Ectodermal cell (in vitro differentiated cells): ENCODE data around the gene FXYD3.
"Not testable (repeated sequence)": the region's sequence is repeated elsewhere in the genome, so short reads cannot be mapped to it uniquely, and the experiment has no call there.

Experiments used
- H3K27ac ChIP-seq: 2 replicates; pipeline ENCODE4 v1.7.0; 2013; ENCODE audit warnings: mild to moderate bottlenecking, low read depth, low read length; ENCODE audit not compliant: insufficient read depth, poor library complexity, severe bottlenecking
- H3K27me3 ChIP-seq: 2 replicates; pipeline ENCODE4 v1.7.0; 2013; ENCODE audit warnings: mild to moderate bottlenecking, low read length; ENCODE audit not compliant: insufficient read depth, control insufficient read depth, poor library complexity, severe bottlenecking
- H3K36me3 ChIP-seq: one replicate; pipeline ENCODE4 v1.7.0; 2013; ENCODE audit warnings: low read length; ENCODE audit not compliant: control insufficient read depth, insufficient read depth
- H3K4me1 ChIP-seq: one replicate; pipeline ENCODE4 v1.7.0; 2013; ENCODE audit warnings: low read length; ENCODE audit not compliant: control insufficient read depth, insufficient read depth
- H3K4me3 ChIP-seq: 2 replicates; pipeline ENCODE4 v1.7.0; 2013; ENCODE audit warnings: low read depth, low read length, control low read depth; ENCODE audit not compliant: insufficient read depth
- H3K9me3 ChIP-seq: 2 replicates; pipeline ENCODE4 v1.7.0; 2013; ENCODE audit warnings: mild to moderate bottlenecking, low read length, moderate library complexity; ENCODE audit not compliant: control insufficient read depth
- WGBS, 2 experiments: methylation state at CpG; one replicate each; pipeline ENCODE4 v1.1.7; 2013; ENCODE audit warnings: missing lambda C conversion rate in 2 of 2; 5-methylcytosine and 5-hydroxymethylcytosine counted together

The FXYD3 gene

GRCh38 chr19:35098413-35099049 is 17.1 kb upstream of the FXYD3 start:
- Histone ChIP-seq H3K4me1 (no peaks in the 10 kb centered on the region), H3K27me3 (no peaks in the 10 kb centered on the region), H3K36me3 (no peaks in the 10 kb centered on the region), H3K4me3 (no peak overlapping the region), H3K9me3 (no peaks in the 10 kb centered on the region), H3K27ac (no peak overlapping the region)
- 92 to 93% methylated on average over 29 of the region's 29 CpGs for WGBS, 2 experiments

GRCh38 chr19:35099155-35099896 is 16.3 kb upstream of the FXYD3 start:
- no peak overlapping the region for H3K27ac ChIP-seq
- H3K4me1 ChIP-seq, result no peaks in the 10 kb centered on the region
- H3K4me3 ChIP-seq, result no peak overlapping the region
- no peaks in the 10 kb centered on the region for H3K27me3 ChIP-seq
- WGBS, 2 experiments, result 90 to 92% methylated on average over 21 of the region's 21 CpGs
- no peaks in the 10 kb centered on the region for H3K9me3 ChIP-seq
- H3K36me3 ChIP-seq, result no peaks in the 10 kb centered on the region

GRCh38 chr19:35099897-35100275 is 15.7 kb upstream of the FXYD3 start:
- Histone ChIP-seq H3K4me1 (no peaks in the 10 kb centered on the region), H3K27ac (no peak overlapping the region), H3K27me3 (no peaks in the 10 kb centered on the region), H3K4me3 (no peak overlapping the region), H3K36me3 (no peaks in the 10 kb centered on the region), H3K9me3 (no peaks in the 10 kb centered on the region)
- WGBS, 2 experiments, result 93 to 95% methylated on average over 13 of the region's 13 CpGs

GRCh38 chr19:35100588-35101533 is 14.8 kb upstream of the FXYD3 start:
- WGBS, 2 experiments, result 82 to 87% methylated on average over 16 of the region's 16 CpGs
- no peak overlapping the region for H3K4me3 ChIP-seq
- H3K27ac ChIP-seq, result no peak overlapping the region

GRCh38 chr19:35101949-35102348 is 13.7 kb upstream of the FXYD3 start:
- H3K4me1 ChIP-seq, H3K4me3 ChIP-seq, H3K36me3 ChIP-seq, H3K27ac ChIP-seq, H3K27me3 ChIP-seq, H3K9me3 ChIP-seq: not testable (repeated sequence)
- WGBS, 2 experiments, result 93 to 96% methylated on average over 10 of the region's 10 CpGs

More at GRCh38 chr19:35100588-35101533, 14.8 kb upstream of the FXYD3 start:
- Histone ChIP-seq H3K36me3 (no peaks in the 10 kb centered on the region), H3K4me1 (no peaks in the 10 kb centered on the region), H3K9me3 (no peaks in the 10 kb centered on the region), H3K27me3 (no peaks in the 10 kb centered on the region)

GRCh38 chr19:35103614-35104013 is 12.0 kb upstream of the FXYD3 start:
- H3K36me3 ChIP-seq, H3K27ac ChIP-seq, H3K27me3 ChIP-seq, H3K9me3 ChIP-seq, H3K4me3 ChIP-seq, H3K4me1 ChIP-seq: not testable (repeated sequence)
- 87 to 89% methylated on average over 10 of the region's 10 CpGs for WGBS, 2 experiments

GRCh38 chr19:35104361-35104760 is 11.3 kb upstream of the FXYD3 start:
- Histone ChIP-seq H3K4me3 (no peak overlapping the region), H3K4me1 (no peaks in the 10 kb centered on the region), H3K27me3 (no peaks in the 10 kb centered on the region), H3K27ac (no peak overlapping the region), H3K9me3 (no peaks in the 10 kb centered on the region), H3K36me3 (no peaks in the 10 kb centered on the region)
- 93% methylated on average over 11 of the region's 11 CpGs for WGBS, 2 experiments

GRCh38 chr19:35105047-35105410 is 10.6 kb upstream of the FXYD3 start:
- 87 to 94% methylated on average over 6 of the region's 6 CpGs for WGBS, 2 experiments
- Histone ChIP-seq H3K36me3 (no peaks in the 10 kb centered on the region), H3K27me3 (no peaks in the 10 kb centered on the region), H3K4me3 (no peak overlapping the region), H3K27ac (no peak overlapping the region), H3K4me1 (no peaks in the 10 kb centered on the region), H3K9me3 (no peaks in the 10 kb centered on the region)

GRCh38 chr19:35105411-35106290 is 10.0 kb upstream of the FXYD3 start:
- no peaks in the 10 kb centered on the region for H3K36me3 ChIP-seq
- no peaks in the 10 kb centered on the region for H3K9me3 ChIP-seq
- H3K4me1 ChIP-seq, result no peaks in the 10 kb centered on the region
- H3K27ac ChIP-seq, result no peak overlapping the region
- no peaks in the 10 kb centered on the region for H3K27me3 ChIP-seq
- WGBS, 2 experiments, result 90 to 91% methylated on average over 30 of the region's 30 CpGs
- H3K4me3 ChIP-seq, result no peak overlapping the region
